Right lobe of liver (tissue), 4 donors: Measurements from ENCODE around the gene MCAM.

Source experiments
- CTCF ChIP-seq, 4 donors: fragments of 200-600 bp in 3 of 4; fragments of 450-650 bp in 1 of 4; IDR thresholded peaks; one replicate each; pipeline versions ENCODE4 v1.5.1 to v1.8.0; 2016 to 2022; ENCODE audit warnings: antibody characterized with exemption in 4 of 4, mild to moderate bottlenecking in 2 of 4
- POLR2A ChIP-seq: fragments of 450-650 bp; IDR thresholded peaks from one replicate; pipeline ENCODE4 v1.6.1; 2017; ENCODE audit warnings: antibody characterized with exemption, mild to moderate bottlenecking
- donor health status: DM: no; HTN: no; CAD: no.
- donor health status: DM: no; HTN: no; CAD: no.
- donor health status: DM: no; HTN: yes; CAD: no.

DNA sequence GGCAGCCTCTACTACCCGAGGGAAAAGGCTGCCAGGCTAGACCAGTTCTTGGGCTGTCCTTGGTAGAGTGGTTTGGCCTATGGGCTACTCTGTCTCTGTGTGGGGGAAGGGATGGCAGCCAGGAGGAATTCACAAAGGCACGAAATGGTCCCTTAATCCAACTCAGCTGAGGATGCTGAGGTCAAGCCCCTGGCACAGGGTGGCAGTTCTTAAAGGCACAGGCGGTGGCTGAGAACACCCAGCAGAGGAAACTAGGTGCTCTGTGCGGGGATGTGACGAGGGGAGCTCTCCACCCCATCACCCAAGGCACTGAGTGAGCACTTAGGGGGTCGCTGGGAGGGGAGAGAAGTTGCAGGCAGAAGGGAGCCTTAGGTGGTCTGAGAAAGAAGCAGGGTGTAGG lies 29.7 kb upstream of the MCAM start, which contains the start of gene MFRP:
- TF ChIP-seq CTCF (IDR thresholded peaks at IDR 0.05) (no peak), POLR2A (no peak)
